Uterus (tissue), 4 donors: ENCODE measurements around the gene CAVIN1. TPM values are rescaled to one million over a fixed set of nuclear protein-coding genes. Genes with fewer than 3 reads are reported as not detected.
"Not testable (repeated sequence)": the region's sequence is repeated elsewhere in the genome, so short reads cannot be mapped to it uniquely, and the experiment has no call there.

Experiments
- DNase-seq, 2 donors: peaks; one replicate each; pipeline ENCODE4 v3.0.0-alpha.2; 2019 to 2020
- H3K27ac ChIP-seq, 2 donors: fragments of 200-600 bp; sonication (generic); 1 replicate in 1 of 2; 2 replicates in 1 of 2; pipeline ENCODE4 v1.5.1; 2016 to 2018
- H3K27me3 ChIP-seq, 2 donors: fragments of 200-600 bp; sonication (generic); one replicate each; pipeline ENCODE4 v1.5.1; 2018 to 2019; ENCODE audit warnings: control low read depth in 1 of 2
- H3K36me3 ChIP-seq, 2 donors: fragments of 200-600 bp; sonication (generic); one replicate each; pipeline ENCODE4 v1.5.1; 2019; ENCODE audit warnings: control low read depth in 1 of 2
- H3K4me1 ChIP-seq, 2 donors: fragments of 200-600 bp; sonication (generic); one replicate each; pipeline ENCODE4 v1.5.1; 2018 to 2019; ENCODE audit warnings: control low read depth in 1 of 2
- H3K4me3 ChIP-seq, 2 donors: fragments of 200-600 bp; sonication (generic); 1 replicate in 1 of 2; 2 replicates in 1 of 2; pipeline ENCODE4 v1.5.1; 2018 to 2019; ENCODE audit warnings: mild to moderate bottlenecking in 1 of 2
- H3K9me3 ChIP-seq, 2 donors: fragments of 200-600 bp; sonication (generic); one replicate each; pipeline ENCODE4 v1.5.1; 2019; ENCODE audit warnings: control low read depth in 1 of 2
- CTCF ChIP-seq, 4 experiments: fragments of 200-600 bp in 2 of 4; fragments of 450-650 bp in 2 of 4; sonication (generic) in 2 of 4; IDR thresholded peaks; one replicate each; pipeline ENCODE4 v1.5.1; 2016 to 2019; ENCODE audit warnings: antibody characterized with exemption in 4 of 4, mild to moderate bottlenecking in 2 of 4, moderate library complexity in 1 of 4
- POLR2A ChIP-seq, 2 donors: fragments of 450-650 bp; IDR thresholded peaks; one replicate each; pipeline ENCODE4 v1.6.1; 2016; ENCODE audit warnings: antibody characterized with exemption in 2 of 2, mild to moderate bottlenecking in 1 of 2, moderate library complexity in 1 of 2
- intact Hi-C: fragments of 100-400 bp; cut with DNase I; formaldehyde crosslinking; loops from one replicate; pipeline ENCODE4 v1.15.1; 2023; ENCODE audit warnings: low total_unique reads
- total RNA-seq, 4 donors: library from RNA; depleted of rRNA in 3 of 4; stranded (reverse); fragments of >200 nt in 3 of 4; gene quantifications; one replicate each; pipeline versions ENCODE4 v1.1.0 to v1.2.4, GENCODE V29; 2014 to 2023
- donor health status: DM: yes; HTN: yes; CAD: no.

CAVIN1 gene
- total RNA-seq, 4 donors from 2014 or later, result 204 to 520 (median 372) TPM

- Histone ChIP-seq H3K27me3 (no peaks in the 10 kb centered on the region), H3K9me3 (no peaks in the 10 kb centered on the region), H3K27ac (peak overlapping the region; percentile 98 to 99), H3K4me1 (peaks cover 0 to 9% of the 10 kb centered on the region in 2 donors), H3K36me3 (no peaks in the 10 kb centered on the region), H3K4me3 (peak overlapping the region; percentile 92 to 93)
- TF ChIP-seq POLR2A (IDR thresholded peaks at IDR 0.05), result peak in 1 of 2 donors; percentile 39
- TF ChIP-seq CTCF (IDR thresholded peaks at IDR 0.05), result no peak
- peak; percentile 72 to 75 for DNase-seq
- intact Hi-C loops, result no loop called here
These were observed 1.3 kb downstream of the CAVIN1 start for GRCh38 chr17:42421507-42422338.

- DNase-seq, result no peak
- Histone ChIP-seq H3K36me3 (no peaks in the 10 kb centered on the region), H3K27ac (peak overlapping the region; percentile 98 to 99), H3K27me3 (no peaks in the 10 kb centered on the region), H3K4me1 (peaks cover 0 to 10% of the 10 kb centered on the region in 2 donors), H3K4me3 (peak overlapping the region; percentile 92 to 93), H3K9me3 (no peaks in the 10 kb centered on the region)
- TF ChIP-seq POLR2A (IDR thresholded peaks at IDR 0.05) (no peak), CTCF (IDR thresholded peaks at IDR 0.05) (no peak)
- intact Hi-C loops, result no loop called here
These were observed 1.9 kb downstream of the CAVIN1 start for GRCh38 chr17:42421136-42421506.

- H3K4me3 ChIP-seq, H3K36me3 ChIP-seq, H3K9me3 ChIP-seq, intact Hi-C loops, DNase-seq, H3K27me3 ChIP-seq: not testable (repeated sequence)
- Histone ChIP-seq H3K4me1 (peaks cover 5 to 10% of the 10 kb centered on the region in 2 donors), H3K27ac (peak overlapping the region; percentile 98 to 99)
These were observed 5.1 kb downstream of the CAVIN1 start for GRCh38 chr17:42417981-42418380.

- Histone ChIP-seq H3K27ac (peak overlapping the region; percentile 60 to 91), H3K4me3 (no peak overlapping the region), H3K27me3 (no peaks in the 10 kb centered on the region), H3K9me3 (no peaks in the 10 kb centered on the region), H3K4me1 (peaks cover 10 to 23% of the 10 kb centered on the region in 2 donors), H3K36me3 (no peaks in the 10 kb centered on the region)
- intact Hi-C loops, result no loop called here
- no peak for DNase-seq
- TF ChIP-seq CTCF (IDR thresholded peaks at IDR 0.05) (no peak), POLR2A (IDR thresholded peaks at IDR 0.05) (no peak)
These were observed 8.2 kb downstream of the CAVIN1 start for GRCh38 chr17:42414704-42415409.

GRCh38 chr17:42413464-42414040 lies 9.5 kb downstream of the CAVIN1 start:
- H3K4me1 ChIP-seq, result peaks cover 16 to 31% of the 10 kb centered on the region in 2 donors
- H3K36me3 ChIP-seq, result no peaks in the 10 kb centered on the region
- intact Hi-C loops, result no loop called here
- TF ChIP-seq POLR2A (IDR thresholded peaks at IDR 0.05) (no peak), CTCF (IDR thresholded peaks at IDR 0.05) (no peak)
- no peak for DNase-seq
- peak overlapping the region; percentile 60 to 91 for H3K27ac ChIP-seq
- no peaks in the 10 kb centered on the region for H3K27me3 ChIP-seq
- H3K9me3 ChIP-seq, result no peaks in the 10 kb centered on the region
- H3K4me3 ChIP-seq, result no peak overlapping the region
